AG04450 (cell line): ENCODE results near the gene RAB7B. TPM values are rescaled to one million over a fixed set of nuclear protein-coding genes. Genes with fewer than 3 reads are reported as not detected.

Source experiments
- CTCF ChIA-PET: fragments of 300-600, 350-600 bp; formaldehyde crosslinking; extraction: SDS; loops from one replicate; lab custom pipeline; 2022; ENCODE audit warnings: antibody characterized with exemption, inconsistent platforms; lab: Charles Lee
- POLR2A ChIA-PET: fragments of 350-600 bp; formaldehyde crosslinking; extraction: SDS; loops from one replicate; lab custom pipeline; 2021; ENCODE audit warnings: antibody characterized with exemption, inconsistent platforms; lab: Yijun Ruan, JAX
- DNase-seq: peaks from one replicate; pipeline ENCODE4 v3.0.0-alpha.2; 2011; ENCODE audit warnings: low read depth, low spot score
- H3K27ac ChIP-seq: one replicate; pipeline ENCODE4 v1.5.1; 2012; ENCODE audit warnings: low read depth, low read length, control low read depth
- H3K27me3 ChIP-seq: one replicate; pipeline ENCODE4 v1.6.0; 2012; ENCODE audit warnings: low read length; ENCODE audit not compliant: control insufficient read depth, insufficient read depth
- H3K4me3 ChIP-seq: 2 replicates; pipeline ENCODE4 v1.5.1; 2011; ENCODE audit warnings: mild to moderate bottlenecking, low read depth, low read length, control low read depth
- H3K9me3 ChIP-seq: 2 replicates; pipeline ENCODE4 v1.5.1; 2012; ENCODE audit warnings: low read length; ENCODE audit not compliant: control insufficient read depth, insufficient read depth
- polyA plus RNA-seq: library from polyadenylated mRNA; depleted of rRNA; stranded (reverse); fragments of >200 nt; gene quantifications from 2 replicates; pipeline ENCODE4 v1.2.3, GENCODE V29; 2011
- TF ChIP-seq, protein P1 (sequence below): IDR thresholded peaks from 2 replicates; pipeline ENCODE4 v1.5.1; 2011; ENCODE audit warnings: low read depth, low read length, control low read depth, inconsistent platforms

Gene RAB7B
- polyA plus RNA-seq, 1 experiment: 17.5 TPM

GRCh38 chr1:206003854-206004800, 932 bp upstream of the RAB7B start:
- TF ChIP-seq, protein P1, sequence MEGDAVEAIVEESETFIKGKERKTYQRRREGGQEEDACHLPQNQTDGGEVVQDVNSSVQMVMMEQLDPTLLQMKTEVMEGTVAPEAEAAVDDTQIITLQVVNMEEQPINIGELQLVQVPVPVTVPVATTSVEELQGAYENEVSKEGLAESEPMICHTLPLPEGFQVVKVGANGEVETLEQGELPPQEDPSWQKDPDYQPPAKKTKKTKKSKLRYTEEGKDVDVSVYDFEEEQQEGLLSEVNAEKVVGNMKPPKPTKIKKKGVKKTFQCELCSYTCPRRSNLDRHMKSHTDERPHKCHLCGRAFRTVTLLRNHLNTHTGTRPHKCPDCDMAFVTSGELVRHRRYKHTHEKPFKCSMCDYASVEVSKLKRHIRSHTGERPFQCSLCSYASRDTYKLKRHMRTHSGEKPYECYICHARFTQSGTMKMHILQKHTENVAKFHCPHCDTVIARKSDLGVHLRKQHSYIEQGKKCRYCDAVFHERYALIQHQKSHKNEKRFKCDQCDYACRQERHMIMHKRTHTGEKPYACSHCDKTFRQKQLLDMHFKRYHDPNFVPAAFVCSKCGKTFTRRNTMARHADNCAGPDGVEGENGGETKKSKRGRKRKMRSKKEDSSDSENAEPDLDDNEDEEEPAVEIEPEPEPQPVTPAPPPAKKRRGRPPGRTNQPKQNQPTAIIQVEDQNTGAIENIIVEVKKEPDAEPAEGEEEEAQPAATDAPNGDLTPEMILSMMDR: no peak
- ChIA-PET POLR2A (no interaction called here), CTCF (interaction anchor here (1.7 kb wide), 1 partner anchor 85 kb away, joined by 3 read pairs; no protein-coding TSS in a partner anchor)
- H3K9me3 ChIP-seq: no peaks in the 10 kb centered on the region; the same call in 1 of the 2 replicates
- no peaks in the 10 kb centered on the region for H3K27me3 ChIP-seq
- DNase-seq: no peak
- H3K27ac ChIP-seq: peak overlapping the region; percentile 75
- no peak overlapping the region for H3K4me3 ChIP-seq

DNA sequence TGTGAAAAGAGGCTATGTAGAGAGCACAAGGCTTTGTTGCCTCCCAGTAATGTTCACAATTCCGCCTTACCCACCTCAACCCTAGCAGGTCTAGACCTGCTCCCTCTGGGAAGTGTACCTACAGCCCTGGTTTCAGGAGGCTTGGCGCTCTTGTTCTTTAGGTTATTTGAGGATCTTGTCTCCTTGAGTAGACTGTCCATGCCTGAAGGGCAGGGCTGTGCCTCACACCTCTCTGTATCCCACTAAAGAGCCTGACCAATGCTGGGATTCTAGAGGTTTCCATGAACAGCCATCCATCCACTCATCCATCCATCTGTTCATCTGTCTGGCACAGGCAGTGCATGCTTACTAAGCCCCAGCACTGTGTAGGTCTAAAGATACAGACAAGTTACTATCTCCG, 1.0 kb downstream of the RAB7B start:
- POLR2A ChIA-PET: interaction anchor here (1.0 kb wide), 1 partner anchor 16 kb away, joined by 3 read pairs; no protein-coding TSS in a partner anchor
- H3K9me3 ChIP-seq: no peaks in the 10 kb centered on the region; the same call in 1 of the 2 replicates
- TF ChIP-seq, protein P1: no peak
- H3K27ac ChIP-seq: no peak overlapping the region
- no peak for DNase-seq
- peak overlapping the region; percentile 56 for H3K4me3 ChIP-seq
- no peaks in the 10 kb centered on the region for H3K27me3 ChIP-seq
- CTCF ChIA-PET: interaction anchor here (0.7 to 2.5 kb wide), 7 partner anchors 16 to 344 kb away, joined by 3 to 8 read pairs (median 3); no protein-coding TSS in a partner anchor

GRCh38 chr1:206001476-206001888, 1.7 kb downstream of the RAB7B start:
- ChIA-PET POLR2A (no interaction called here), CTCF (interaction anchor here (1.0 to 5.0 kb wide), 4 partner anchors 8 to 29 kb away, joined by 3 to 29 read pairs (median 6); no protein-coding TSS in a partner anchor)
- Histone ChIP-seq H3K27me3 (no peaks in the 10 kb centered on the region), H3K4me3 (peak overlapping the region; percentile 50), H3K9me3 (no peaks in the 10 kb centered on the region; the same call in 1 of the 2 replicates), H3K27ac (peak overlapping the region; percentile 84)
- DNase-seq: peak; percentile 80
- TF ChIP-seq, protein P1: no peak

DNA sequence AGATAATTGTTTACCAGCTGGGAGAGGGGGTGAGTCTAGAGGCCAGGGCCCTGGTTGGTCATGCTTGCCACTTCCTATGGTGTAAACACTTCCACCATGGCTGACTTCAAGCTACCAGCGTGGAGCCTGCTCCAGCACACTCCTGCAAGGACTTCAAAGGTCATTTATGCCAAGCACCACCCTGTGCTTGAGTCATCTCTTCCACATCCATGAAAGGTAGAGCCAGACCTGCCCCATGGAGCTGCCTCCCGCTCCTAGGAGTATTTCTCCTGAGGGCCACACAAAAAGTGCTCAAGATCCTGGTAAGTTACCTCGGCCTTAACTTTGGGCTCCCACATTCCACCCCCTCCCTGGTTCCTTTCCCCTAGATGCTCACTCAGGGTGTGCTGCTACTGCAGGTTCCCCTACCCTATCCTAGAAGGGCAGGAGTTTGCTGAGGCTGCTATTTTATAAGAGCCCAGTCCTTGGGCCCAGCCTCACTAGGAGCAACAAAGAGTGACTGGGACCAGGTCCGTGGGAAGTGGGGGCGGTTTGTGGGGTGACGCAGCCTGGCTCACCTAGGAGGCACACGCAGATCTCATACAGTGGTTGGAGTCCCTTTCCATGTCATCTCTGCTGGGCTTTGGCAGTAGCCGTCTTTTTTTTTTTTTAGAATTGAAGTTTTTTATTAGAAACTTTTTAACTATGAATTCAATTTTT, 2.4 kb downstream of the RAB7B start:
- H3K27ac ChIP-seq: peak overlapping the region; percentile 84
- ChIA-PET POLR2A (no interaction called here), CTCF (interaction anchor here (0.6 to 5.0 kb wide), 8 partner anchors 8 to 342 kb away, joined by 3 to 29 read pairs (median 7); no protein-coding TSS in a partner anchor)
- TF ChIP-seq, protein P1: no peak
- peak overlapping the region; percentile 8; the same call in 1 of the 2 replicates for H3K4me3 ChIP-seq
- DNase-seq: no peak
- no peaks in the 10 kb centered on the region; the same call in 1 of the 2 replicates for H3K9me3 ChIP-seq
- no peaks in the 10 kb centered on the region for H3K27me3 ChIP-seq
